ENCODE results near the gene PACRG.

DNA sequence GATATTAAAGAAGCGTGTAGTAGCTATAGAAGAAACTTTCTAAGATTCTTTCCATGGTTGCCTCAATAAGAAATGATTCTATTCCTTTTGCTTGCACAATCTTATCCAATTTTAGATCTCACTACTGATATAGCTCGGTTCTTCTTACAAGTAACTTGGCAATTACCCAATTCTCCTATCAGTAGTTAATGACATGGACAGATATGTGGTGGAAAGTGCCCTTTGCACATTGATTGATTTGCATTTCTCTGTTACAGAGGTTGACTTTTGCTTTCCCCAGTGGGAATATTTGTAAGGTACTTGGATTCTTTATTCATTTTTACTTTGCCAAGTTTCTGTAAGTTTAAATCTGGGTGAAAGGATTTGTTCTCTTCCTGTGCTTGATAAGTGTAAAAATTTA is 593.0 kb downstream of the PACRG start:
- TF ChIP-seq POLR2A (IDR thresholded peaks at IDR 0.05) = no peak
- TF ChIP-seq, protein P1, sequence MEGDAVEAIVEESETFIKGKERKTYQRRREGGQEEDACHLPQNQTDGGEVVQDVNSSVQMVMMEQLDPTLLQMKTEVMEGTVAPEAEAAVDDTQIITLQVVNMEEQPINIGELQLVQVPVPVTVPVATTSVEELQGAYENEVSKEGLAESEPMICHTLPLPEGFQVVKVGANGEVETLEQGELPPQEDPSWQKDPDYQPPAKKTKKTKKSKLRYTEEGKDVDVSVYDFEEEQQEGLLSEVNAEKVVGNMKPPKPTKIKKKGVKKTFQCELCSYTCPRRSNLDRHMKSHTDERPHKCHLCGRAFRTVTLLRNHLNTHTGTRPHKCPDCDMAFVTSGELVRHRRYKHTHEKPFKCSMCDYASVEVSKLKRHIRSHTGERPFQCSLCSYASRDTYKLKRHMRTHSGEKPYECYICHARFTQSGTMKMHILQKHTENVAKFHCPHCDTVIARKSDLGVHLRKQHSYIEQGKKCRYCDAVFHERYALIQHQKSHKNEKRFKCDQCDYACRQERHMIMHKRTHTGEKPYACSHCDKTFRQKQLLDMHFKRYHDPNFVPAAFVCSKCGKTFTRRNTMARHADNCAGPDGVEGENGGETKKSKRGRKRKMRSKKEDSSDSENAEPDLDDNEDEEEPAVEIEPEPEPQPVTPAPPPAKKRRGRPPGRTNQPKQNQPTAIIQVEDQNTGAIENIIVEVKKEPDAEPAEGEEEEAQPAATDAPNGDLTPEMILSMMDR (IDR thresholded peaks at IDR 0.05) = no peak

Measured in testis (tissue), 2 donors.